Fibroblast of gingiva (primary cell): ENCODE measurements around the gene CDH12.
A peak's percentile ranks its signal among the peaks of the same experiment; 100 is the strongest.

ENCODE experiments used
- DNase-seq: peaks from one replicate; pipeline ENCODE4 v3.0.0-alpha.2; 2011; ENCODE audit warnings: low read depth

The CDH12 gene

GRCh38 chr5:21704974-21705668 is 1148.0 kb downstream of the CDH12 start:
- DNase-seq: no peak

GRCh38 chr5:21701317-21701716 is 1151.8 kb downstream of the CDH12 start:
- peak; percentile 38 for DNase-seq
